UCSD-AML1 (cell line): Measurements from ENCODE around the gene BRD4.
"Not testable (repeated sequence)": the region's sequence is repeated elsewhere in the genome, so short reads cannot be mapped to it uniquely, and the experiment has no call there.

Source experiments
- DNase-seq: peaks from one replicate; lab custom pipeline; 2025; ENCODE audit not compliant: unreplicated experiment; lab: John Stamatoyannopoulos, UW

Gene BRD4

GRCh38 chr19:15332311-15332996 is at the start of gene BRD4:
TSS of gene BRD4 (minus strand) at chr19:15332539. CDS start at chr19:15273099, 59,440 bp downstream.
- DNase-seq = peak; percentile 69

GRCh38 chr19:15381864-15382263 is 49.5 kb upstream of the BRD4 start:
- no peak for DNase-seq

- DNase-seq = no peak
Observed at GRCh38 chr19:15381429-15381828, 49.1 kb upstream of the BRD4 start.

GRCh38 chr19:15379999-15380647 is 47.8 kb upstream of the BRD4 start:
- DNase-seq = peak; percentile 72

- DNase-seq = peak; percentile 99
Observed at GRCh38 chr19:15379083-15379998, 47.0 kb upstream of the BRD4 start, which contains the start of gene AKAP8. TSS of gene AKAP8 (minus strand) at chr19:15379787. CDS start at chr19:15379731, 56 bp downstream.

GRCh38 chr19:15378534-15379082 is 46.3 kb upstream of the BRD4 start:
- peak; percentile 49 for DNase-seq

GRCh38 chr19:15374796-15375440 is 42.6 kb upstream of the BRD4 start:
- DNase-seq = no peak

GRCh38 chr19:15374105-15374651 is 41.8 kb upstream of the BRD4 start:
- no peak for DNase-seq

GRCh38 chr19:15373644-15374043 is 41.3 kb upstream of the BRD4 start:
- no peak for DNase-seq

- no peak for DNase-seq
Observed at GRCh38 chr19:15372891-15373301, 40.6 kb upstream of the BRD4 start.

- DNase-seq = no peak
Observed at GRCh38 chr19:15372470-15372869, 40.1 kb upstream of the BRD4 start.

GRCh38 chr19:15371786-15372380 is 39.5 kb upstream of the BRD4 start:
- no peak for DNase-seq

- DNase-seq = no peak
Observed at GRCh38 chr19:15371119-15371518, 38.8 kb upstream of the BRD4 start.

- DNase-seq = no peak
Observed at GRCh38 chr19:15369594-15369891, 37.2 kb upstream of the BRD4 start.

GRCh38 chr19:15368798-15369593 is 36.7 kb upstream of the BRD4 start:
- DNase-seq = no peak

GRCh38 chr19:15368051-15368632 is 35.8 kb upstream of the BRD4 start:
- no peak for DNase-seq

GRCh38 chr19:15367439-15367838 is 35.1 kb upstream of the BRD4 start:
- DNase-seq = no peak

GRCh38 chr19:15365264-15365663 is 32.9 kb upstream of the BRD4 start:
- DNase-seq = no peak

- DNase-seq = not testable (repeated sequence)
Observed at GRCh38 chr19:15363791-15364190, 31.5 kb upstream of the BRD4 start.
